ENCODE data around the gene ALDH1A3. TPM values are rescaled to one million over a fixed set of nuclear protein-coding genes. Genes with fewer than 3 reads are reported as not detected.

ALDH1A3 gene
- total and polyA plus RNA-seq, 2 experiments from 2014 or later: 4.0 to 19.8 TPM

DNA sequence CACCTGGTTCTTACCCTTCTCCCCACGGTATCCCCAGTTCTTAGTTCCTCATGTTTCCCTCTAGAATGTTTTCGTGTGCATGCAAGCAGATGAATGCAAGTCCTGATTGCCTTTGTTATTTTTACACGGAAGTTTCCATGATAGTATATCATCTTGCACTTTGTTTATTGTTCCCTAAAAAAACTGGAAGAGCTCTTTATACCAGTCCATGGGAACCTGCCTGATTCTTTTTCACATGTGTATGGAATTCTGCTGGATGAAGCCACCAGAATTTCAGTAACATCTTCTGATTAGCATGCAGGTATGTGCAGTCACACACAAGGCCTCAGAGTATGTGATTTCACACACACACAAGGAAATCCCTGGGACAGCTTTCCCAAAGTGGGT is 23.5 kb downstream of the ALDH1A3 start:
- TF ChIP-seq STAT1 (IDR thresholded peaks at IDR 0.05; ENCODE audit: unreplicated experiment) (no peak), CREB1 (CRISPR knock-in tag; IDR thresholded peaks at IDR 0.05; ENCODE audit: low read depth) (no peak), ZNF331 (CRISPR knock-in tag; IDR thresholded peaks at IDR 0.05; ENCODE audit: low read depth) (no peak), NANOG (IDR thresholded peaks at IDR 0.05; ENCODE audit: borderline replicate concordance) (no peak), EZH2phosphoT487 (IDR thresholded peaks at IDR 0.05; ENCODE audit: unreplicated experiment) (no peak), EZH2 (IDR thresholded peaks at IDR 0.05; ENCODE audit: low read depth, unreplicated experiment) (no peak), ZNF114 (CRISPR knock-in tag; IDR thresholded peaks at IDR 0.05) (no peak), POLR2AphosphoS5 (IDR thresholded peaks at IDR 0.05; ENCODE audit: low read depth) (no peak)
- TF ChIP-seq, protein P1, sequence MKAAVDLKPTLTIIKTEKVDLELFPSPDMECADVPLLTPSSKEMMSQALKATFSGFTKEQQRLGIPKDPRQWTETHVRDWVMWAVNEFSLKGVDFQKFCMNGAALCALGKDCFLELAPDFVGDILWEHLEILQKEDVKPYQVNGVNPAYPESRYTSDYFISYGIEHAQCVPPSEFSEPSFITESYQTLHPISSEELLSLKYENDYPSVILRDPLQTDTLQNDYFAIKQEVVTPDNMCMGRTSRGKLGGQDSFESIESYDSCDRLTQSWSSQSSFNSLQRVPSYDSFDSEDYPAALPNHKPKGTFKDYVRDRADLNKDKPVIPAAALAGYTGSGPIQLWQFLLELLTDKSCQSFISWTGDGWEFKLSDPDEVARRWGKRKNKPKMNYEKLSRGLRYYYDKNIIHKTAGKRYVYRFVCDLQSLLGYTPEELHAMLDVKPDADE (IDR thresholded peaks at IDR 0.05): no peak
- TF ChIP-seq, protein P2, sequence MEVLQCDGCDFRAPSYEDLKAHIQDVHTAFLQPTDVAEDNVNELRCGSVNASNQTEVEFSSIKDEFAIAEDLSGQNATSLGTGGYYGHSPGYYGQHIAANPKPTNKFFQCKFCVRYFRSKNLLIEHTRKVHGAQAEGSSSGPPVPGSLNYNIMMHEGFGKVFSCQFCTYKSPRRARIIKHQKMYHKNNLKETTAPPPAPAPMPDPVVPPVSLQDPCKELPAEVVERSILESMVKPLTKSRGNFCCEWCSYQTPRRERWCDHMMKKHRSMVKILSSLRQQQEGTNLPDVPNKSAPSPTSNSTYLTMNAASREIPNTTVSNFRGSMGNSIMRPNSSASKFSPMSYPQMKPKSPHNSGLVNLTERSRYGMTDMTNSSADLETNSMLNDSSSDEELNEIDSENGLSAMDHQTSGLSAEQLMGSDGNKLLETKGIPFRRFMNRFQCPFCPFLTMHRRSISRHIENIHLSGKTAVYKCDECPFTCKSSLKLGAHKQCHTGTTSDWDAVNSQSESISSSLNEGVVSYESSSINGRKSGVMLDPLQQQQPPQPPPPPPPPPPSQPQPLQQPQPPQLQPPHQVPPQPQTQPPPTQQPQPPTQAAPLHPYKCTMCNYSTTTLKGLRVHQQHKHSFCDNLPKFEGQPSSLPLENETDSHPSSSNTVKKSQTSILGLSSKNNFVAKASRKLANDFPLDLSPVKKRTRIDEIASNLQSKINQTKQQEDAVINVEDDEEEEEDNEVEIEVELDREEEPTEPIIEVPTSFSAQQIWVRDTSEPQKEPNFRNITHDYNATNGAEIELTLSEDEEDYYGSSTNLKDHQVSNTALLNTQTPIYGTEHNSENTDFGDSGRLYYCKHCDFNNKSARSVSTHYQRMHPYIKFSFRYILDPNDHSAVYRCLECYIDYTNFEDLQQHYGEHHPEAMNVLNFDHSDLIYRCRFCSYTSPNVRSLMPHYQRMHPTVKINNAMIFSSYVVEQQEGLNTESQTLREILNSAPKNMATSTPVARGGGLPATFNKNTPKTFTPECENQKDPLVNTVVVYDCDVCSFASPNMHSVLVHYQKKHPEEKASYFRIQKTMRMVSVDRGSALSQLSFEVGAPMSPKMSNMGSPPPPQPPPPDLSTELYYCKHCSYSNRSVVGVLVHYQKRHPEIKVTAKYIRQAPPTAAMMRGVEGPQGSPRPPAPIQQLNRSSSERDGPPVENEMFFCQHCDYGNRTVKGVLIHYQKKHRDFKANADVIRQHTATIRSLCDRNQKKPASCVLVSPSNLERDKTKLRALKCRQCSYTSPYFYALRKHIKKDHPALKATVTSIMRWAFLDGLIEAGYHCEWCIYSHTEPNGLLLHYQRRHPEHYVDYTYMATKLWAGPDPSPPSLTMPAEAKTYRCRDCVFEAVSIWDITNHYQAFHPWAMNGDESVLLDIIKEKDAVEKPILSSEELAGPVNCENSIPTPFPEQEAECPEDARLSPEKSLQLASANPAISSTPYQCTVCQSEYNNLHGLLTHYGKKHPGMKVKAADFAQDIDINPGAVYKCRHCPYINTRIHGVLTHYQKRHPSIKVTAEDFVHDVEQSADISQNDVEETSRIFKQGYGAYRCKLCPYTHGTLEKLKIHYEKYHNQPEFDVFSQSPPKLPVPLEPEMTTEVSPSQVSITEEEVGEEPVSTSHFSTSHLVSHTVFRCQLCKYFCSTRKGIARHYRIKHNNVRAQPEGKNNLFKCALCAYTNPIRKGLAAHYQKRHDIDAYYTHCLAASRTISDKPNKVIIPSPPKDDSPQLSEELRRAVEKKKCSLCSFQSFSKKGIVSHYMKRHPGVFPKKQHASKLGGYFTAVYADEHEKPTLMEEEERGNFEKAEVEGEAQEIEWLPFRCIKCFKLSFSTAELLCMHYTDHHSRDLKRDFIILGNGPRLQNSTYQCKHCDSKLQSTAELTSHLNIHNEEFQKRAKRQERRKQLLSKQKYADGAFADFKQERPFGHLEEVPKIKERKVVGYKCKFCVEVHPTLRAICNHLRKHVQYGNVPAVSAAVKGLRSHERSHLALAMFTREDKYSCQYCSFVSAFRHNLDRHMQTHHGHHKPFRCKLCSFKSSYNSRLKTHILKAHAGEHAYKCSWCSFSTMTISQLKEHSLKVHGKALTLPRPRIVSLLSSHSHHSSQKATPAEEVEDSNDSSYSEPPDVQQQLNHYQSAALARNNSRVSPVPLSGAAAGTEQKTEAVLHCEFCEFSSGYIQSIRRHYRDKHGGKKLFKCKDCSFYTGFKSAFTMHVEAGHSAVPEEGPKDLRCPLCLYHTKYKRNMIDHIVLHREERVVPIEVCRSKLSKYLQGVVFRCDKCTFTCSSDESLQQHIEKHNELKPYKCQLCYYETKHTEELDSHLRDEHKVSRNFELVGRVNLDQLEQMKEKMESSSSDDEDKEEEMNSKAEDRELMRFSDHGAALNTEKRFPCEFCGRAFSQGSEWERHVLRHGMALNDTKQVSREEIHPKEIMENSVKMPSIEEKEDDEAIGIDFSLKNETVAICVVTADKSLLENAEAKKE (CRISPR knock-in tag; IDR thresholded peaks at IDR 0.05): no peak
- TF ChIP-seq, protein P3, sequence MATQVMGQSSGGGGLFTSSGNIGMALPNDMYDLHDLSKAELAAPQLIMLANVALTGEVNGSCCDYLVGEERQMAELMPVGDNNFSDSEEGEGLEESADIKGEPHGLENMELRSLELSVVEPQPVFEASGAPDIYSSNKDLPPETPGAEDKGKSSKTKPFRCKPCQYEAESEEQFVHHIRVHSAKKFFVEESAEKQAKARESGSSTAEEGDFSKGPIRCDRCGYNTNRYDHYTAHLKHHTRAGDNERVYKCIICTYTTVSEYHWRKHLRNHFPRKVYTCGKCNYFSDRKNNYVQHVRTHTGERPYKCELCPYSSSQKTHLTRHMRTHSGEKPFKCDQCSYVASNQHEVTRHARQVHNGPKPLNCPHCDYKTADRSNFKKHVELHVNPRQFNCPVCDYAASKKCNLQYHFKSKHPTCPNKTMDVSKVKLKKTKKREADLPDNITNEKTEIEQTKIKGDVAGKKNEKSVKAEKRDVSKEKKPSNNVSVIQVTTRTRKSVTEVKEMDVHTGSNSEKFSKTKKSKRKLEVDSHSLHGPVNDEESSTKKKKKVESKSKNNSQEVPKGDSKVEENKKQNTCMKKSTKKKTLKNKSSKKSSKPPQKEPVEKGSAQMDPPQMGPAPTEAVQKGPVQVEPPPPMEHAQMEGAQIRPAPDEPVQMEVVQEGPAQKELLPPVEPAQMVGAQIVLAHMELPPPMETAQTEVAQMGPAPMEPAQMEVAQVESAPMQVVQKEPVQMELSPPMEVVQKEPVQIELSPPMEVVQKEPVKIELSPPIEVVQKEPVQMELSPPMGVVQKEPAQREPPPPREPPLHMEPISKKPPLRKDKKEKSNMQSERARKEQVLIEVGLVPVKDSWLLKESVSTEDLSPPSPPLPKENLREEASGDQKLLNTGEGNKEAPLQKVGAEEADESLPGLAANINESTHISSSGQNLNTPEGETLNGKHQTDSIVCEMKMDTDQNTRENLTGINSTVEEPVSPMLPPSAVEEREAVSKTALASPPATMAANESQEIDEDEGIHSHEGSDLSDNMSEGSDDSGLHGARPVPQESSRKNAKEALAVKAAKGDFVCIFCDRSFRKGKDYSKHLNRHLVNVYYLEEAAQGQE (IDR thresholded peaks at IDR 0.05; ENCODE audit: unreplicated experiment): no peak
- no peak overlapping the region for H3K27ac ChIP-seq (ENCODE audit: low read depth)
- Mint-ChIP-seq H3K27me3 (ENCODE audit: insufficient read depth, low read depth, poor library complexity) (peaks cover 7% of the 10 kb centered on the region), H3K27ac (no peak overlapping the region), H3K9me3 (no peaks in the 10 kb centered on the region), H3K36me3 (ENCODE audit: low read depth) (no peaks in the 10 kb centered on the region), H3K4me3 (no peak overlapping the region), H3K4me1 (peaks cover 14% of the 10 kb centered on the region)
- no peak overlapping the region for H2AFZ ChIP-seq
- no peaks in the 10 kb centered on the region for H3K27me3 ChIP-seq (ENCODE audit: insufficient read depth)
- DNase-seq (ENCODE audit: low spot score) (no peak), ATAC-seq (no peak)
- H3K9me2 ChIP-seq (ENCODE audit: insufficient read depth): no peaks in the 10 kb centered on the region
- no peaks in the 10 kb centered on the region for H3F3A ChIP-seq (replicated peaks; ENCODE audit: low read depth)
- no peak overlapping the region for H3K4me3 ChIP-seq
- H3K36me3 ChIP-seq (ENCODE audit: insufficient read depth): no peaks in the 10 kb centered on the region
- no peaks in the 10 kb centered on the region; the same call in 1 of the 2 replicates for H3K4me1 ChIP-seq (ENCODE audit: insufficient read depth)
- no peaks in the 10 kb centered on the region for H3K79me2 ChIP-seq (replicated peaks; ENCODE audit: insufficient read depth)
- H3K4me2 ChIP-seq: no peak overlapping the region
- no peaks in the 10 kb centered on the region for H4K20me1 ChIP-seq (replicated peaks; ENCODE audit: insufficient read depth)
